B cell (primary cell): ENCODE data around the gene SOHLH2. TPM values are rescaled to one million over a fixed set of nuclear protein-coding genes. Genes with fewer than 3 reads are reported as not detected.

ENCODE experiments used
- ATAC-seq: fragments of 200-7000 bp; cut with Tn5 transposase; one replicate; pipeline ENCODE4 v1.10.0; 2021; ENCODE audit warnings: low read depth, mild to moderate bottlenecking, moderate number of reproducible peaks, moderate library complexity
- CTCF ChIA-PET: fragments of 350-600 bp; sonication (Branson Sonifier 250); formaldehyde crosslinking; loops from one replicate; lab custom pipeline; 2021; ENCODE audit warnings: antibody characterized with exemption, inconsistent platforms; lab: Charles Lee
- POLR2A ChIA-PET: fragments of 350-600 bp; sonication (Branson Sonifier 250); formaldehyde crosslinking; loops from one replicate; lab custom pipeline; 2021; ENCODE audit warnings: antibody characterized with exemption; lab: Charles Lee
- DNase-seq: peaks from one replicate; pipeline ENCODE4 v3.0.0; 2013
- H2AFZ ChIP-seq: 2 replicates; pipeline ENCODE4 v1.6.1; 2012; ENCODE audit warnings: mild to moderate bottlenecking, low read depth, low read length; ENCODE audit not compliant: insufficient read depth, poor library complexity, severe bottlenecking
- H3K27ac ChIP-seq, 2 donors: 1 replicate in 1 of 2; 2 replicates in 1 of 2; pipeline ENCODE4 v1.5.1; 2012 to 2013; ENCODE audit warnings: low read length in 2 of 2, mild to moderate bottlenecking in 2 of 2, moderate library complexity in 1 of 2
- H3K27me3 ChIP-seq, 4 experiments: fragments of 200-600 bp in 1 of 4; sonication (generic) in 1 of 4; replicated peaks in 1 of 4; 1 replicate in 2 of 4; 2 replicates in 2 of 4; pipeline versions ENCODE4 v1.6.1 to v1.7.0; 2013 to 2016; ENCODE audit warnings: low read length in 3 of 4, mild to moderate bottlenecking in 2 of 4, mixed read lengths in 1 of 4, moderate library complexity in 1 of 4; ENCODE audit not compliant: insufficient read depth in 4 of 4, control insufficient read depth in 3 of 4; ENCODE audit errors: control extremely low read depth in 1 of 4
- H3K36me3 ChIP-seq, 2 experiments: replicated peaks in 1 of 2; 1 replicate in 1 of 2; 2 replicates in 1 of 2; pipeline versions ENCODE4 v1.6.1 to v1.7.1; 2013; ENCODE audit warnings: low read length in 1 of 2; ENCODE audit not compliant: insufficient read depth in 2 of 2, control insufficient read depth in 1 of 2; ENCODE audit errors: control extremely low read depth in 1 of 2, extremely low read depth in 1 of 2
- H3K4me1 ChIP-seq, 2 donors: fragments of 200-600 bp in 1 of 2; sonication (generic) in 1 of 2; 1 replicate in 1 of 2; 2 replicates in 1 of 2; pipeline versions ENCODE4 v1.5.1 to v1.6.1; 2013 to 2017; ENCODE audit warnings: low read length in 2 of 2; ENCODE audit not compliant: control insufficient read depth in 2 of 2, insufficient read depth in 2 of 2
- H3K4me2 ChIP-seq: replicated peaks from 2 replicates; pipeline ENCODE3; 2012; ENCODE audit warnings: mild to moderate bottlenecking, low read depth, low read length; ENCODE audit not compliant: poor library complexity, severe bottlenecking
- H3K4me3 ChIP-seq, 5 experiments: fragments of 200-600 bp in 1 of 5; sonication (generic) in 1 of 5; 1 replicate in 3 of 5; 2 replicates in 2 of 5; pipeline versions ENCODE4 v1.5.1 to v1.7.0; 2011 to 2016; ENCODE audit warnings: low read length in 4 of 5, mild to moderate bottlenecking in 4 of 5, low read depth in 2 of 5, control low read depth in 1 of 5, moderate library complexity in 1 of 5; ENCODE audit not compliant: insufficient read depth in 1 of 5; ENCODE audit errors: control extremely low read depth in 1 of 5, extremely low read depth in 1 of 5
- H3K79me2 ChIP-seq: fragments of 200-600 bp; sonication (generic); one replicate; pipeline ENCODE4 v1.6.0; 2016; ENCODE audit warnings: low read length; ENCODE audit not compliant: control insufficient read depth, insufficient read depth
- H3K9ac ChIP-seq: fragments of 200-600 bp; sonication (generic); 2 replicates; pipeline ENCODE4 v1.6.1; 2017; ENCODE audit warnings: mild to moderate bottlenecking, low read length, moderate library complexity
- H3K9me3 ChIP-seq, 3 donors: one replicate each; pipeline versions ENCODE4 v1.6.1 to v1.7.1; 2013; ENCODE audit warnings: low read length in 2 of 3; ENCODE audit not compliant: control insufficient read depth in 2 of 3, insufficient read depth in 1 of 3; ENCODE audit errors: control extremely low read depth in 1 of 3
- H4K20me1 ChIP-seq: 2 replicates; pipeline ENCODE4 v1.6.0; 2012; ENCODE audit warnings: mild to moderate bottlenecking, low read length; ENCODE audit not compliant: insufficient read depth, control insufficient read depth, poor library complexity, severe bottlenecking
- H3K27ac Mint-ChIP-seq: one replicate; pipeline ENCODE4 v1.8.0; 2021; ENCODE audit warnings: mixed read lengths
- H3K27me3 Mint-ChIP-seq: one replicate; pipeline ENCODE4 v1.8.0; 2021; ENCODE audit warnings: mixed read lengths
- H3K4me1 Mint-ChIP-seq: one replicate; pipeline ENCODE4 v1.8.0; 2021; ENCODE audit warnings: mixed read lengths
- H3K4me3 Mint-ChIP-seq: one replicate; pipeline ENCODE4 v1.8.0; 2021; ENCODE audit warnings: mixed read lengths
- H3K9me3 Mint-ChIP-seq: one replicate; pipeline ENCODE4 v1.8.0; 2022; ENCODE audit warnings: mixed read lengths; ENCODE audit not compliant: insufficient read depth
- EZH2 ChIP-seq: IDR thresholded peaks from 2 replicates; pipeline ENCODE4 v1.6.1; 2012; ENCODE audit warnings: borderline replicate concordance, low read depth, mild to moderate bottlenecking, moderate library complexity, low read length; ENCODE audit not compliant: insufficient read depth, poor library complexity, severe bottlenecking
- WGBS: methylation state at CpG from one replicate; pipeline ENCODE4 v1.1.5; 2013; ENCODE audit warnings: missing lambda C conversion rate; ENCODE audit not compliant: insufficient coverage; 5-methylcytosine and 5-hydroxymethylcytosine counted together
- intact Hi-C: fragments of 100-400 bp; cut with micrococcal nuclease; formaldehyde crosslinking; loops from one replicate; pipeline ENCODE4 v1.10.0; 2022
- polyA plus RNA-seq: library from polyadenylated mRNA; depleted of rRNA; stranded (reverse); fragments of >200 nt; gene quantifications from 2 replicates; pipeline ENCODE4 v1.2.3, GENCODE V29; 2012
- total RNA-seq, 2 donors: library from RNA; stranded (reverse); fragments of 120-200 nt in 1 of 2; gene quantifications; 1 replicate in 1 of 2; 2 replicates in 1 of 2; pipeline versions ENCODE4 v1.2.3 to v1.2.4, GENCODE V29; 2013 to 2022
- TF ChIP-seq, protein P1 (sequence below): fragments of 200-600 bp; IDR thresholded peaks from one replicate; pipeline ENCODE4 v1.8.0; 2022; ENCODE audit warnings: antibody characterized with exemption, mild to moderate bottlenecking

The SOHLH2 gene
- total and polyA plus RNA-seq, 2 donors (not counting 1 experiment from before 2014, with no cell fraction given) = not detected

DNA sequence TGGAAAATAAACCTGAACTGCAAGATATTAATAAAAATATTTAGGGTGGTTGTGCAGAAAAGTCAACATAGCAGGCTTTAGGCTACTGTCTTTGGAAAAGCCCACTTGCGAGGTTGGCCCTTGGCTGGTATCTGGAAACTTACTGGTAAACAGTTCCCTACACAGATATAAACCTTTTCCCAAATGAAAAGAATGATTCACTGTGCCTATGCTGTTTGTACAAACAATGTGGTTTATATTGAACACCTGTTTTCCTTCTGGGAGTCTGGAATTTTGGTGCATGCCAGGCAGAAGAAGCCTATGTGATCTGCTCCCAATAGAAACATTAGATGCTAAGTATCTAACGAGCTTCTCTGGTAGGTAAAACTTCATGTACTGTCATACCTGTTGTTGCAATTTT lies 29.7 kb upstream of the SOHLH2 start:
- peaks cover 6% of the 10 kb centered on the region for H3K9me3 Mint-ChIP-seq
- DNase-seq (no peak), ATAC-seq (no peak)
- Histone ChIP-seq H3K27me3 (no peaks in the 10 kb centered on the region), H4K20me1 (no peaks in the 10 kb centered on the region), H3K9ac (no peak overlapping the region), H3K4me3 (no peak overlapping the region), H3K4me2 (no peak overlapping the region), H2AFZ (no peak overlapping the region), H3K9me3 (peaks cover 0 to 2% (median 0%) of the 10 kb centered on the region in 3 donors), H3K4me1 (no peaks in the 10 kb centered on the region), H3K27ac (no peak overlapping the region), H3K79me2 (no peaks in the 10 kb centered on the region), H3K36me3 (no peaks in the 10 kb centered on the region)
- H3K4me3 Mint-ChIP-seq = no peak overlapping the region
- H3K27ac Mint-ChIP-seq = no peak overlapping the region
- POLR2A ChIA-PET = no interaction called here
- CTCF ChIA-PET = no interaction called here
- H3K27me3 Mint-ChIP-seq = no peaks in the 10 kb centered on the region
- no CpG with 5 or more reads among the region's 2 CpGs for WGBS
- TF ChIP-seq, protein P1, sequence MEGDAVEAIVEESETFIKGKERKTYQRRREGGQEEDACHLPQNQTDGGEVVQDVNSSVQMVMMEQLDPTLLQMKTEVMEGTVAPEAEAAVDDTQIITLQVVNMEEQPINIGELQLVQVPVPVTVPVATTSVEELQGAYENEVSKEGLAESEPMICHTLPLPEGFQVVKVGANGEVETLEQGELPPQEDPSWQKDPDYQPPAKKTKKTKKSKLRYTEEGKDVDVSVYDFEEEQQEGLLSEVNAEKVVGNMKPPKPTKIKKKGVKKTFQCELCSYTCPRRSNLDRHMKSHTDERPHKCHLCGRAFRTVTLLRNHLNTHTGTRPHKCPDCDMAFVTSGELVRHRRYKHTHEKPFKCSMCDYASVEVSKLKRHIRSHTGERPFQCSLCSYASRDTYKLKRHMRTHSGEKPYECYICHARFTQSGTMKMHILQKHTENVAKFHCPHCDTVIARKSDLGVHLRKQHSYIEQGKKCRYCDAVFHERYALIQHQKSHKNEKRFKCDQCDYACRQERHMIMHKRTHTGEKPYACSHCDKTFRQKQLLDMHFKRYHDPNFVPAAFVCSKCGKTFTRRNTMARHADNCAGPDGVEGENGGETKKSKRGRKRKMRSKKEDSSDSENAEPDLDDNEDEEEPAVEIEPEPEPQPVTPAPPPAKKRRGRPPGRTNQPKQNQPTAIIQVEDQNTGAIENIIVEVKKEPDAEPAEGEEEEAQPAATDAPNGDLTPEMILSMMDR = no peak
- no peak for TF ChIP-seq EZH2
- intact Hi-C loops = no loop called here
- H3K4me1 Mint-ChIP-seq = no peaks in the 10 kb centered on the region

DNA sequence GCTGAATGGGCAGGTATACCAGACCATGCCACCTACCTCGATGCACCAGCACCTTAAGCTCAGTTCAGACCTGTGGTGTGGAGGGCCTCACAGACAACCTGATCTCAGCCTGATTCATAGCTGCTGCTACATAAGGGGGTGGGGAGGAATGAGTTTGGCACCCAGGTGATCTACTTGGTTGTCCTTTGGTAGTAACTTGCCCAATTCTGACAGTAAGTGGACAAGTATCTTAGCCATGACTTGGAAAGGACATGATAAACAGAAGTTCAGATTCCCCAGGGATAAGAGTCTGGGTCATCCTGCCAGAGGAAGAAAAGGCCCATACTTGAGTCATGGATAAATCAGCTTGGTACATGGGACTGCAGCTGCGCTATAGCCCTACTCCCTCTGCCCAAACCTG lies 28.4 kb upstream of the SOHLH2 start:
- intact Hi-C loops = no loop called here
- WGBS = 86% methylated on average over 1 of the region's 2 CpGs

More for the DNA sequence above, 28.4 kb upstream of the SOHLH2 start:
- Mint-ChIP-seq H3K27me3 (no peaks in the 10 kb centered on the region), H3K9me3 (peaks cover 6% of the 10 kb centered on the region), H3K4me3 (no peak overlapping the region), H3K27ac (no peak overlapping the region), H3K4me1 (no peaks in the 10 kb centered on the region)
- Histone ChIP-seq H2AFZ (no peak overlapping the region), H4K20me1 (no peaks in the 10 kb centered on the region), H3K27me3 (no peaks in the 10 kb centered on the region), H3K4me3 (no peak overlapping the region), H3K27ac (no peak overlapping the region), H3K9ac (no peak overlapping the region), H3K4me1 (no peaks in the 10 kb centered on the region), H3K79me2 (no peaks in the 10 kb centered on the region), H3K4me2 (no peak overlapping the region), H3K36me3 (no peaks in the 10 kb centered on the region), H3K9me3 (peaks cover 0 to 2% (median 0%) of the 10 kb centered on the region in 3 donors)
- DNase-seq = no peak
- TF ChIP-seq, protein P1 = no peak
- TF ChIP-seq EZH2 = no peak
- CTCF ChIA-PET = no interaction called here
- POLR2A ChIA-PET = no interaction called here
- ATAC-seq = no peak
